NCI-H146 (cell line): ENCODE measurements around the gene FOCAD.
"Not testable (repeated sequence)": the region's sequence is repeated elsewhere in the genome, so short reads cannot be mapped to it uniquely, and the experiment has no call there.

ENCODE experiments used
- DNase-seq: peaks from one replicate; lab custom pipeline; 2025; lab: John Stamatoyannopoulos, UW

FOCAD gene

GRCh38 chr9:20684035-20684874 lies at the start of gene FOCAD:
FOCAD (plus strand) TSS chr9:20684259; CDS start chr9:20715354, 31,095 bp downstream.
- peak; percentile 98 for DNase-seq

GRCh38 chr9:20634895-20635294 lies 49.2 kb upstream of the FOCAD start:
- no peak for DNase-seq

DNA sequence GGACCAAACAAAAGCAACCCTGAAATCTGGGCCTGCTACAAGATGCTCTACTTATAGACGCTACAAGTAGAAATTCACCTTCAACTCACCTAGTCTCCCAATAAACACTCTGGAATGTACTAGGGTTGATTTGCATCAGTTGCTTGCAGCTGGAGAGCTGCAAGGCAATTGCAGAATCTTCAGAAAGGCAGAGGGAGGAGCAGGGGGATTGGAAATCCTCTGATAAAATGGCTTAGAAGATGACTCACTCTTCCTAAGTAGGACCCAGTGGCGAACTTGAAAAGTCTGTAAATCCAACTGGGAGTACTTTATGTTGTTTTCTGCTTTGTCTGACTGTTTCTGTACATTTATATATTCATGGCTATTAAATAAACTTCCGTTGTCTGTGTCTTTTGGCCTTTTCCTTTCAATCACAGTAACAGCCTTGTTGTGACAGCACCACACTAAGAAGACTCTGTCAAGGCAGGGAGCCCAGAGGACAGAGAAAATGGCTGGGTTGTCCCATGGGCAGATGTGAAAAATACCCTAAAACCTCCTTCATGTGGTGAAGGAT lies 47.1 kb upstream of the FOCAD start:
- no peak for DNase-seq

DNA sequence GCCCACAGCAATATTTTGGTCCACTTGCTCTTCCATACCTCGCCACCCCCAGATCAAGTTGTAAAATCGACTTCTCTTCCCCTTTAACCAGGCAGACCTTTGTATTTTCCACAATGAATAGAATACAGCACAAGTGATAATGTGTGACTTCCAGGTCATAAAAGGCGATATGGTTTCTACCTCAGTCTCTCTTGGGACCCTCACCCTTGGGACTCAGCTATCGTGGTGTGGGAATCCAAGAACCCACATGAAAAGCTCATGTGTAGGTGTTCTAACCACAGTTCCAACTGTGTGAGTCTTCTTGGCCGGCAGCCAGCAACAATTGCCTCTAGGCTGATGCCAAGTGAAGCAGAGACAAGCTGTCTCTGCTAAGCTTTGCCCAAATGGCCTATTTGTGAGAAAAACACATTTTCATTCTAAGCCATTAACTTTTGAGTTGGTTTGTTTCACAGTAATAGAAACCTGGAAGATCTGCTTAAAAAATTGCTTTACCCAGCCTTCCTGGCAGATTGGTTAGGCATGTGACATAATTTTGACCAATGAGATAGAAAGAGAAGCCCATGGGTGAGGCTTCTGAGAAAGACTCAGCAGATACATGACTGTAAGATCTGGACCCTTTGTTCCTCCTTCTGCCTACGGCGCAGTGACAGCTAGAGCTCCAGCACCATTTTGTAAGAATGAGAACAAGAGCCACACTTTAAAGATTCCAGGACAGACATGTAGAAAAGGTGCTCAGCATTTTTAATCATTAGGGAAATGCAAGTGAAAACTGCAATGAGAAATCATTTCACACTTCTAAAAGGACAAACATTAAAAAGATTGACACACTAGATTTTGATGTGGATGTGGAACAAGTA lies 43.5 kb upstream of the FOCAD start:
- DNase-seq = peak; percentile 73

- no peak for DNase-seq
Observed at GRCh38 chr9:20642045-20642444, 42.0 kb upstream of the FOCAD start.

DNA sequence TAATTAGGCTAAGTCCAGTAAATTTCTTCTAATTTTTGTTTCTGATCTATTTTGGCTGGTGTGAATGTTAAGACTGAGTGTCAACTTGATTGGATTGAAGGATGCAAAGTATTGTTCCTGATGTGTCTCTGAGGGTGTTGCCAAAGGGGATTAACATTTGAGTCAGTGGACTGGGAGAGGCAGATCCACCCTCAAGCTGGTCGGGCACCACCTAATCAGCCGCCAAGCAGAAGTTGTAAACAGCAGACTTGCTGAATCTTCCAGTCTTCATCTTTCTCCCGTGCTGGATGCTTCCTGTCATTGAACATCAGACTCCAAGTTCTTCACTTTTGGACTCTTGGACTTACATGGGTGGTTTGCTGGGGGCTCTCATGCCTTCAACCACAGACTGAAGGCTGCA lies 40.4 kb upstream of the FOCAD start:
- no peak for DNase-seq

DNA sequence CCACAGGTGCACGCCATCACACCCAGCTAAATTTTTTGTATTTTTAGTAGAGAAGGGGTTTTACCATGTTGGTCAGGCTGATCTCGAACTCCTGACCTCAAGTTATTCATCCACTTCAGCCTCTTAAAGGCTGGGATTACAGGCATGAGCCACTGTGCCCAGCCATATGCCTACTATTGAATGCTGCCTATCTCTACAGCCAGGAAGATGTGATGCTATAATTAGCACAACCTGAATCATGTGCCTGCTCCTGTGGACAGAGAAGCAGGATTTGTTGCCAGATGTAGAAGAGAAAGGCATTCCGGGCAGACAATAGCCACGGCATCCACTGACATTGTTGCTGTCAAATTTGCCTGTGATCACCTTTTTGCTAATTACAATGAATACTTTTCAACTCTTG lies 37.4 kb upstream of the FOCAD start:
- DNase-seq = no peak

DNA sequence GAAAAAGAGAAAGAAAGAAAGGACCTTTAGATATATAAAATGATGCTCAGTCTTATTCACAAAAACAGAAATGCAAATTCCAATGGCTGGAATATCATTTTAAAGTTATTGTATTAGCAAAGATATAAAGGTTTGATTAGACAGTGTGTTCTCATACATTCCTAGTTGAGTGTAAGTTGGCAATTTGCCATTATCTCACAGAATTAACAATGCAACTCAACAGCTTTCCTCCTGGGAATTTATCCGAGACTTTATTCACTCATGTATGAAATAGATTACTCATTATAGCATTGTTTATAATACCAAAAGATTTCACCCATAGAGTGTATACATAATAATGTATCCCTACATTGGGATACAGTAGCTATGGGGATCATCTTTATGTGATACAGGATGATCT lies 34.7 kb upstream of the FOCAD start:
- DNase-seq = peak; percentile 4

DNA sequence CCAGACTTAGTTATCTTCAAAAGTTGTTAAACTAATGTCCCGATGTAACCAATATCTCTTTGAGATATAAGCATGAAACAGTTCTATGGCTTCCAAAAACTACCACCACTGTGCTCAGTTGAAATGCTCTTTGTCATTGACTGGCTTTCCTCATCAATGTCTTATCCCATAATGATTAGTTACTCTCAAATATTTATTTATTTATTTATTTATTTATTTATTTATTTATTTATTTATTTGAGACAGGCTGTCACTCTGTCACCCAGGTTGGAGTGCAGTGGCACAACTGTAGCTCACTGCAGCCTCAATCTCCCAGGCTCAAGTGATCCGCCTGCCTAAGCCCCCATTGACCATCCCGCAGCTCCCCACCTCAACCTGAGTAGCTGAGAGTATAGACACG lies 33.7 kb upstream of the FOCAD start:
- no peak for DNase-seq

DNA sequence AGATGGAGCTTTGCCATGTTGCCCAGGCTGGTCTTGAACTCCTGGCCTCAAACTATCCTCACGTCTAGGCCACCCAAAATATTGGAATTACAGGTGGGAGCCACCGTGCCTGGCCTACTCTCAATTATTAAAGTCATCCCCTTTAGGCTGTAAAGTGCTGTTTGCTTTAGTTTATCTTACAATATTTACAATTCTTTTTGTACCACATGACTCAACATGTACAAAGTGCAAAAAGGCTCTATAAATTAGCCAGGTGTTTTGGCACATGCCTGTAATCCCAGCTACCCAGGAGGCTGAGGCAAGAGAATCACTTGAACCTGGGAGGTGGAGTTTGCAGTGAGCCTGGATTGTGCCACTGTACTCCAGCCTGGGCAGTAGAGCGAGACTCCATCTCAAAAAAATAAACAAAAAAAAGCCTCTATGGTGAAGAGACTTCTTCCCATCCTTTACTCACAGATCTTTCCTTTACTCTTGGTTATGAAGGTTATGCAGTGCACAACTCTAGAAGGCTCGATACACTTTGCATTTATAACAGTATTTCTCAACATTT lies 33.2 kb upstream of the FOCAD start:
- DNase-seq = peak; percentile 43

GRCh38 chr9:20651939-20652338 lies 32.1 kb upstream of the FOCAD start:
- no peak for DNase-seq

DNA sequence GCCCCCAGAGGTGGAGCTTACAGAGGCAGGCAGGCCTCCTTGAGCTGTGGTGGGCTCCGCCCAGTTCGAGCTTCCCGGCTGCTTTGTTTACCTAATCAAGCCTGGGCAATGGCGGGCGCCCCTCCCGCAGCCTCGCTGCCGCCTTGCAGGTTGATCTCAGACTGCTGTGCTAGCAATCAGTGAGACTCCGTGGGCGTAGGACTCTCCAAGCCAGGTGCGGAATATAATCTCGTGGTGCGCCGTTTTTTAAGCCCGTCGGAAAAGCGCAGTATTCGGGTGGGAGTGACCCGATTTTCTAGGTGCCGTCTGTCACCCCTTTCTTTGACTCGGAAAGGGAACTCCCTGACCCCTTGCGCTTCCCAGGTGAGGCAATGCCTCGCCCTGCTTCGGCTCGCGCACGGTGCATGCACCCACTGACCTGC lies 25.8 kb upstream of the FOCAD start:
- DNase-seq = peak; percentile 25

GRCh38 chr9:20658677-20659473 lies 25.2 kb upstream of the FOCAD start:
- peak; percentile 33 for DNase-seq

DNA sequence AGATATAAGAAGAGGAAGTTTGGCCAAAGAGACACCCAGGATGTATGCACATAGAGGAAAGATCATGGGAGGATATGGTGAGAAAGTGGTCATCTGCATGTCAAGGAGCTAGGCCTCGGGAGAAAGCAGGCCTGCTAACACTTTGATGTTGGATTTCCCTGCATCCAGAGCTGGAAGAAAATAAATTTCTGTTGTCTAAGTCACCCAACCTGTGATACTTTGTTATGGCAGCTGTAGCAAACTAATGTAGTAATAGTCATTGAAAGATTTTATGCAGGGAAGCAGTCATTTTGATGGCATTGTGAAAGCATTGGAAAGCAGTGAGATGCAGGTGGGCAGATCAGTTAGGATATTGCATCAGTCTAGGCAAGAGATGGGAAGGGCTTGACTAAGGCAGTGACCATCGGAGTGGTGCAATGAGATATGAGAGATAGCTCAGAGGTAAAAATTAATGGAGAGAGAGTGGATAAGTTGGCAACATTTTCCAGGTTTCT lies 24.5 kb upstream of the FOCAD start:
- peak; percentile 17 for DNase-seq

- DNase-seq = peak; percentile 88
Observed at GRCh38 chr9:20662156-20662555, 21.9 kb upstream of the FOCAD start.

DNA sequence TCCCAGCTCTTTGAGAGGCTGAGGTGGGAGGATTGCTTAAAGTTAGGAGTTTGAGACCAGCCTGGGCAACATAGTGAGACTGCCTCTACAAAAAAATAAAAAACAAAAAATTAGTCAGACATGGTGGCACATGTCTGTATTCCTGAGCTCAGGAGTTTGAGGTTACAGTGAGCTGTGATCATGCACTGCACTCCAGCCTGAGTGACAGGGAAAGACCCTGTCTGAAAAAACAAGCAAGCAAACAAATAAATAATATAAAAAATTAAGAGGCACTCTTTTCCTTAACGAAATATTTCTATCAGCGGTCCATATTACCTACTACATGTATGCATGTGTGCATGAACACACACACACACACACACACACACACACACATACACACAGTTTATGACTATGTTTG lies 20.9 kb upstream of the FOCAD start:
- no peak for DNase-seq

DNA sequence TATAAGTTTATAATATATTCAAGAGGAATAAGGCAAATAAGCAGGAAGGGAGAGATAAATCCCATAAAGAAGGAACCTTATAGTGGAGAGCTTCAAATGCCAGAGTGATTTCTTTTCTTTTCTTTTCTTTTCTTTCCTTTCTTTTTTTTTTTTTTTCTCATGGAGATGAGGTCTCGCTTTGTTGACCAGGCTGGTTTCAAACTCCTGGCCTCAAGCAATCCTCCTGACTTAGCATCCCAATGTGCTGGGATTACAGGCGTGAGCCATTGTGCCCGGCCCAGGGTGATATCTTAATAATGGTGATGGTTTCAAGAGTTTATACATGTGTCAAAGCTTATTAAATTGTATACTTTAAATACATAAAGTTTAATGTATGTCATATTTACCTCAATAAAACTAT lies 19.6 kb upstream of the FOCAD start:
- no peak for DNase-seq

DNA sequence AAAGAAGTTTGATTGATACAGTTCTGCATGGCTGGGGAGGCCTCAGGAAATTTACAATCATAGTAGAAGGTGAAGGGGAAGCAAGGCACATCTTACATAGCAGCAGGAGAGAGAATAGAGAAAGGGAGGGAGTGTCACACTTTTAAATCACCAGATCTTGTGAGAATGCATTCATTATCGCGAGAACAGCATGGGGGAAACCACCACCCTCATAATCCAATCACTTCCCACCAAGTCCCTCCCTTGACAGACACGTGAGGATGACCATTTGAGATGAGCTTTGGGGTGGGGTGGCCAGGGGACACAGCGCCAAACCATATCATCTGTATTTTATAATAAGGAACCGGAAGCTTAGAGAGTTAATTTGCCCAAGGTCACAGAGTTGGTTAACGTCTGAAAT lies 13.7 kb upstream of the FOCAD start:
- DNase-seq = no peak

- DNase-seq = no peak
Observed at GRCh38 chr9:20671635-20672034, 12.4 kb upstream of the FOCAD start.

- DNase-seq = not testable (repeated sequence)
Observed at GRCh38 chr9:20673537-20673936, 10.5 kb upstream of the FOCAD start.

DNA sequence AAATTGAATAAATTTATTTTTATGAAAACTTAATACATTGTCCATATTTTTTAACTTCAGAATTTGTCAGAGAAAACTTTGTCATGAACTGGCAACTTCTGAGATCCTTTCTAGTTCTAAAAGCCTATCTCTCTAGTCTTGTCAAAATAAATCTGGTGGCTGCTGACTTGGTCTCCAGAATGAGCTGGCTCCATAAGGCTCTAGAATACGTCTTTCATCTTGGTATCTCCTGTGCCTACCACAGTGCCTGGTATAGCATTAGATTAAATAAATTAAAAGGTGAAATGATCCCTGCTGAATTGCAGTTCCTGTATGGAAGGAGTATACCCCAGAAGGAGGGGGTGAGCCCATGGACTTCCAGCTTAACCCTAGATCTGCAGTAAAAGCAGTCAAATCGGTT lies 2.6 kb upstream of the FOCAD start:
- DNase-seq = no peak
